Measurements from ENCODE around the gene ANKAR.
A peak's percentile ranks its signal among the peaks of the same experiment; 100 is the strongest.
"Not testable (repeated sequence)": the region's sequence is repeated elsewhere in the genome, so short reads cannot be mapped to it uniquely, and the experiment has no call there.

The ANKAR gene

GRCh38 chr2:189674374-189675112 is at the start of gene ANKAR:
Gene ANKAR, plus strand, starts transcription at chr2:189674670. Its CDS starts 1,821 bp downstream, at chr2:189676491.
- DNase-seq: peak; percentile 18

- DNase-seq: no peak
Observed at GRCh38 chr2:189625636-189626035, 48.8 kb upstream of the ANKAR start.

- no peak for DNase-seq
Observed at GRCh38 chr2:189627789-189628188, 46.7 kb upstream of the ANKAR start.

- DNase-seq: no peak
Observed at GRCh38 chr2:189628817-189629530, 45.5 kb upstream of the ANKAR start.

- DNase-seq: no peak
Observed at GRCh38 chr2:189629531-189630453, 44.7 kb upstream of the ANKAR start.

GRCh38 chr2:189631849-189632248 is 42.6 kb upstream of the ANKAR start:
- DNase-seq: no peak

GRCh38 chr2:189633392-189633811 is 41.1 kb upstream of the ANKAR start:
- no peak for DNase-seq

GRCh38 chr2:189635353-189635752 is 39.1 kb upstream of the ANKAR start:
- no peak for DNase-seq

- no peak for DNase-seq
Observed at GRCh38 chr2:189638301-189639006, 36.0 kb upstream of the ANKAR start.

GRCh38 chr2:189639007-189639609 is 35.4 kb upstream of the ANKAR start:
- DNase-seq: no peak

GRCh38 chr2:189641002-189641401 is 33.5 kb upstream of the ANKAR start:
- DNase-seq: no peak

- DNase-seq: no peak
Observed at GRCh38 chr2:189641590-189641989, 32.9 kb upstream of the ANKAR start.

- no peak for DNase-seq
Observed at GRCh38 chr2:189646521-189646920, 27.9 kb upstream of the ANKAR start.

- DNase-seq: no peak
Observed at GRCh38 chr2:189648846-189649509, 25.5 kb upstream of the ANKAR start.

GRCh38 chr2:189651284-189651683 is 23.2 kb upstream of the ANKAR start:
- DNase-seq: no peak

- not testable (repeated sequence) for DNase-seq
Observed at GRCh38 chr2:189653464-189653863, 21.0 kb upstream of the ANKAR start.

- DNase-seq: no peak
Observed at GRCh38 chr2:189654641-189655040, 19.8 kb upstream of the ANKAR start.

- no peak for DNase-seq
Observed at GRCh38 chr2:189657867-189658266, 16.6 kb upstream of the ANKAR start.

GRCh38 chr2:189658306-189659212 is 15.9 kb upstream of the ANKAR start:
- no peak for DNase-seq

GRCh38 chr2:189659734-189660133 is 14.7 kb upstream of the ANKAR start:
- no peak for DNase-seq

- DNase-seq: no peak
Observed at GRCh38 chr2:189660803-189661147, 13.7 kb upstream of the ANKAR start.

All from KG1 (cell line).